KBM-7 (cell line): ENCODE measurements around the gene OPCML.

ENCODE experiments used
- DNase-seq: peaks from one replicate; pipeline ENCODE4 v3.0.0-alpha.2; 2015
- in situ Hi-C: fragments of 300-500 bp; cut with MboI; formaldehyde crosslinking; loops from 2 replicates; pipeline ENCODE4 v1.14.3; 2020; ENCODE audit warnings: low sequenced_read_pairs, low pct_unique_long_range_greater_than_20kb, mixed read lengths

OPCML gene

DNA sequence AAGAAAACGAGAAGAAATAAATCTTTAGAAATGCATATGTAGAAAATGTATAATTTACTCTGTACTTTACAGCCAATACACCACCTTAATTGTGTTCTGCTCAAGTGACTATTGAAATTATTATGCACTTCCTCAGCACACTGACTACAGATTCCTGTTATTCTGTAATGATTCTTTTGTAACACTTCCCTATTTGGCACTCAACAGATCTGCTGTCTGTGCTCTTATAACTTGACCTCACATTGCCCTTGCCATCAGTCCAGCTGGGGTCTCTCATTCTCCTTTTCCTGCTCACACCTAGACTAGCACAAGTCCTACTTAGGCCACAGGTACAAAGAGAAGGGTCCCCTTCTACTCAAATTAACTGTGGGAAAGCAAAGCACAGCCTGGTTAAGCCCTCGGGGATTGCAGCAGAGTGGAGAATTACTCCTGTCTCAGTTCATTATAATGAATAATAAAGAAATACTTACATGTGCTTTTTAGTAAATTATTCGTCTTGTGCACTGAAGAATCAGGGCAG lies 860.4 kb downstream of the OPCML start:
- in situ Hi-C loops, result no loop called here
- no peak for DNase-seq

- in situ Hi-C loops, result no loop called here
- no peak for DNase-seq
Observed at GRCh38 chr11:132670921-132671675, 861.2 kb downstream of the OPCML start.

DNA sequence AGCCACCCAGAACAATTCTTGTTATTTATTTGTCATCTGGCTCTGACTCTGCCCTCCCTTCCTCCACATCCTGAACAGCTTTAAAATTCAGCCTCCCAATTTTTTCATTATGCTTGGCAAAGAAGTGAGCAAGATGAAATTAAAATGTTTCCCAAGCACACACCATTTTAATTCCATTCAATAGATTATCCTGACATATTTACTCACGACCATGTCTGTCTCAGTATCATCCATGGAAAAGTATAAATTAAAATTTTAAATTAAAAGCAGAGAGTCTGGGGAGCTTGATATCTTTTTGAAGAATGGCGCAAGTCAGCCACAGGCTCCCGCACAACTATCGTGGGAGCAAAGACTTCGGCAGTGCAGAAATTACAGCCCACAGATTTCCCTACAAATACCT lies 862.4 kb downstream of the OPCML start:
- DNase-seq, result no peak
- in situ Hi-C loops, result no loop called here

- no peak for DNase-seq
- in situ Hi-C loops, result no loop called here
Observed at GRCh38 chr11:132665205-132665604, 867.1 kb downstream of the OPCML start.

- in situ Hi-C loops, result no loop called here
- no peak for DNase-seq
Observed at GRCh38 chr11:132658696-132659095, 873.6 kb downstream of the OPCML start.

GRCh38 chr11:132658004-132658403 lies 874.3 kb downstream of the OPCML start:
- in situ Hi-C loops, result no loop called here
- no peak for DNase-seq

GRCh38 chr11:132655187-132655855 lies 877.0 kb downstream of the OPCML start:
- no peak for DNase-seq
- in situ Hi-C loops, result no loop called here

- in situ Hi-C loops, result no loop called here
- DNase-seq, result no peak
Observed at GRCh38 chr11:132653237-132653636, 879.1 kb downstream of the OPCML start.

DNA sequence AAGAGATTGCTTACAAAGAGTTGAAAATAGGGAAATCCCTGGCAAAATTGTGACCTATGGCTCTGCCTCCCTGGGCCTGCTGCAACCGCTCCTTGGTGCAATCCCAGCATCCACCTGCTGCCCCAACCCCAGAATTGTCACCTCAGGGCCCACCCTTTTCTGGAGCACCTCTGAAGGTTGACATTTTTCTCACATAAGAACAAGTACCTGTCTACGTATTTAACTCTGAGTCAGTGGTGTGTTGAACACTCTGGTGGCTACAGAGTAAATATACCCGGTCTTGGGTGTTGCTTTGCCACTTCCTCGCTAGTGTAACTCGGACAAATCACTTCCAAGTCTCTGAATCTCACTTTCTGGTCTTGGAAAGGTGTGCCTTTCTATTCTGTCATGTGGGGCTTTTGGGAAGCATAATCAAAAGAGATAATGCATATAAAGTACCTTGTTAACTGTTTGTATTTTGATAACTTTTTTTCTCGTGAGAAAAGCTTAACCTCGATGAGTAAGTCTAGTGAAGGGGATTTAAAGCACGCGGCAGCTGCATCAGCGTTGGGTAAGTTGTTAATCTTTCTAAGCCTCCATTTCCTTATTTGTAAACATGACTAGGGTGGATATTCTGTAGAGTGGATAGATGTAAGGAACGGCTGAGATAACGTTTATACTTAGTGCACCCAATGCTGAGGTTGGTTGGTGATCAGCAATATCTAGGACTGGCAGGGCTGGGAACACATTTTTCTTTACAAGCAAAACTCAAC lies 881.2 kb downstream of the OPCML start:
- in situ Hi-C loops, result no loop called here
- no peak for DNase-seq

- in situ Hi-C loops, result no loop called here
- no peak for DNase-seq
Observed at GRCh38 chr11:132649277-132649676, 883.0 kb downstream of the OPCML start.

DNA sequence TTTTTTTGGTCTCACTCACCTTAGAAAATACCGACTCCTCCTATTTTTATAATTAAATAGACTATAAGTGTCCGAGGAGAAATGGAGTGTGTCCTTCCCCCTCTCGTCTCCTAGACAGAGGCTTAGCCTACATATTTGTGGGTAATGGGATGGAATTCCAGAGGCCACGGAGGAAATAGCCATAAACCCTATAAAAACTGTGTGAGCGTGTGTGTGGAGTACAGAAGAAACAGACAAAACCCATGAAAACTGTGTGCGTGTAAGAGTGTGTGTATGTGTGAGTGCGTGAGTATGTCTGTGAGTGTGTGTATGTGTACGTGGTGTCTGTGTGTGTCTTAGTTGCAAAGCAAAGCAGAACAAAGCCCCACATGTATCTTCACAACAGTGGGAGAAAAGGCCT lies 883.5 kb downstream of the OPCML start:
- in situ Hi-C loops, result no loop called here
- no peak for DNase-seq

DNA sequence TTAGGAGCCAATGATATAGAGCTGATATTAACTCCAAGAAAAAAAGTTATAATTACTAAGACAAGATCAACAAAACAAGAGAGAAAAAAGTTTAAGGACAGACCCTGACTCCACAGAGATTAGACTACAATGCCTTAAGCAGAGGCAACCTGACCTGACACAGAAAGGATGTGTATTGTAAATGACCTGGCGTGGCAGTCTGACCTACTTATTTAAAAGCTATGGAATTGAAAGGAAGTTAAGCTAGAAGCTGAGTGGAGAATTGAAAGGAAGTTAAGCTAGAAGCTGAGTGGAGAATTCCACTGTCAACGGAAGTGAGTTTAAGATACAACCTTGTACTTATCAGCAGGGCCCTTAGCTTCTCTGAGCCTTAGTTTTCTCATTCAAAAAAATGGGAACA lies 885.4 kb downstream of the OPCML start:
- in situ Hi-C loops, result no loop called here
- DNase-seq, result no peak

DNA sequence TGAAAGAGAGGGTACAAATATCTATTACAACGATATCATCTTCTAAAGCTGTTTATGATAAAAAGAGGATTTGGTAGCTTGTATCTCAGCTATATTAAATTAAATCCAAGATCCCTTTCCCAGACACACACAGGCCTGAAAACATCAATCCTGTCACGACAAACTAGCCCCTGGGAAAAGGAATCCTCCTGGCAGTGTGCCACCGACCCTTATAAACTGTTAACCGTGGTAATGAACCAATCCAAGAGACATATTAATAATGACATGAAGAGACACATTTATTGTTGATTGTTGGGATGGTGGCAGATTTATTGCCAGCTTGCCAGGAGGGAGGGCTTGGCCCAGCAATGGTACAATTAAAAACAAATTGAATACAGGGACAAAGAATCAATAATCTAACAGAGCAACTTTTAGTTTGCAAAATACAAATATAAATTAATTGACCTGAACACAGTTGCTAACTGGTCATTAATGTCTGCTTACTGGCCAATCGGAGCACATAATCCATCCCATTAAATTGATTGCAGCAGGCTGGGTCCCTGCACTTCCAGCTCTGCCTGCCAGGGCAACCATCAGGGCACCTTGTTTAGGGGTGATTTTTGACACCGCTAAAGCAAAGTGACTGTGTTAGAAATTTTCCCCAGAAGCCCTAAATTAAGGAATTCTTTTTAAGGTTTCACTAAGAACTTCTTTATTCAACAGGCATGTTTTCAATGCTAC lies 887.6 kb downstream of the OPCML start:
- in situ Hi-C loops, result no loop called here
- no peak for DNase-seq

GRCh38 chr11:132643239-132643638 lies 889.1 kb downstream of the OPCML start:
- DNase-seq, result no peak
- in situ Hi-C loops, result no loop called here

DNA sequence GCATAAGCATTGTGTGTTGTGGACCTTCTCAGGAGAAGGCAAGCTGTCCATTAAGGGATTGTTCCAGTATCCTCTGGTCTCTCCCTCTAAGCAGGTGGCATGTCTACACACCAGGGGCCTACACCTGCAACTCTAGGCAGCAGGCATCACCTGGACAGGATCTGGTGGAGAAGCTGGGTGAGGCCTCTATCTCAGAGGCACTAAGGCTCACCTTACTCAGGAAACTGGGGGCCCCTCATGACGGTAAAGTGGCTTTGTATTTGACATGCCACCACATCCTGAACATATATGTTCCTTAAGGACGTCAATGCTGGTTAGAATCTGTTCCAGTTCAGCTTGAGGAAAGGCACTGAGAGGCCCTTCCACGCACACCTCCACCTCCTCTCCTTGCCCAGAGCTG lies 891.3 kb downstream of the OPCML start:
- in situ Hi-C loops, result no loop called here
- no peak for DNase-seq

- in situ Hi-C loops, result no loop called here
- no peak for DNase-seq
Observed at GRCh38 chr11:132639986-132640385, 892.3 kb downstream of the OPCML start.

GRCh38 chr11:132639403-132639802 lies 892.9 kb downstream of the OPCML start:
- no peak for DNase-seq
- in situ Hi-C loops, result no loop called here

DNA sequence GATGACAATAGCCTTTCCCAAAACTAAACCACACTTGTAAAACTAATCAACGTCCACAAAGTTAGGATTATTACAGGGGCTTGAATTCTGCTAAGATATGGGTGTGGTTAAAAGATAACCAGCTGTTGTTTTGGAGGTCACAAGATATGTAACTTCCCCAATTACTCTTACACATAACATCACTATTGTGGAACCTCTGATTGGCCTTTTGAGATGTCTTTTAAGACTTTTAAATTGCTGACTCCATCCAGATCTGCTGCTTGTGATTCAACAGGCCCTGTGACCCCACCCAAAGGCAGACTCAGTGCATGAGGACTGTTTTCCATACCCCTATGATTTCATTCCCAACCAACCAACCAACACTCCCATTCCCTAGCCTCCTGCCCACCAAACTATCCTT lies 893.9 kb downstream of the OPCML start:
- in situ Hi-C loops, result no loop called here
- no peak for DNase-seq

DNA sequence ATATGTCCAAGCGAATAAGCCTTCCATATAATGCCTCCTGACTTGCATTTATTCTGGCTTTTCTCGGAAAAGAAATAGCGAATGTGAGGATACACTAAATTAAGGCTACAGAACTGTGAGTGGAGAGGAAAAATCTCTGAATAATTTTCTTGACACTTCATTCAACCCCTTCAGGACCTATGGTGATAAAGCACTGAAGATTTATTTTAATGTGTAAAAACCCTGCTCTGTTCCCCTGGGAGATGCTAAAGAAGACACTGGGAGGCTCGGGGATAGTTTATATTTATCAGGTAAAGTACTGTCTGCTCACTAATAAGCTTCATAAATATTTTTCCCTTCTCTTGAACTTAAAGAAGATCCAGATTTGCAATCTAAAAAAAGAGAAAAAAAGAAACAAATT lies 895.8 kb downstream of the OPCML start:
- in situ Hi-C loops, result no loop called here
- no peak for DNase-seq
